Thyroid gland (tissue), 4 donors: ENCODE measurements around the gene FOXP1.

ENCODE experiments used
- CTCF ChIP-seq, 6 experiments: fragments of 200-600 bp in 3 of 6; fragments of 450-650 bp in 3 of 6; sonication (generic) in 3 of 6; IDR thresholded peaks; one replicate each; pipeline ENCODE4 v1.5.1; 2016 to 2019; ENCODE audit warnings: antibody characterized with exemption in 6 of 6, mild to moderate bottlenecking in 2 of 6, inconsistent platforms in 1 of 6, moderate library complexity in 1 of 6
- POLR2A ChIP-seq, 2 donors: fragments of 450-650 bp; IDR thresholded peaks; one replicate each; pipeline ENCODE4 v1.6.1; 2017; ENCODE audit warnings: antibody characterized with exemption in 2 of 2, mild to moderate bottlenecking in 2 of 2, moderate library complexity in 1 of 2

- TF ChIP-seq CTCF (IDR thresholded peaks at IDR 0.05) (no peak), POLR2A (IDR thresholded peaks at IDR 0.05) (no peak)
Measured at GRCh38 chr3:71462586-71462985, 120.9 kb downstream of the FOXP1 start.
